ENCODE measurements around the gene ATXN1.

DNA sequence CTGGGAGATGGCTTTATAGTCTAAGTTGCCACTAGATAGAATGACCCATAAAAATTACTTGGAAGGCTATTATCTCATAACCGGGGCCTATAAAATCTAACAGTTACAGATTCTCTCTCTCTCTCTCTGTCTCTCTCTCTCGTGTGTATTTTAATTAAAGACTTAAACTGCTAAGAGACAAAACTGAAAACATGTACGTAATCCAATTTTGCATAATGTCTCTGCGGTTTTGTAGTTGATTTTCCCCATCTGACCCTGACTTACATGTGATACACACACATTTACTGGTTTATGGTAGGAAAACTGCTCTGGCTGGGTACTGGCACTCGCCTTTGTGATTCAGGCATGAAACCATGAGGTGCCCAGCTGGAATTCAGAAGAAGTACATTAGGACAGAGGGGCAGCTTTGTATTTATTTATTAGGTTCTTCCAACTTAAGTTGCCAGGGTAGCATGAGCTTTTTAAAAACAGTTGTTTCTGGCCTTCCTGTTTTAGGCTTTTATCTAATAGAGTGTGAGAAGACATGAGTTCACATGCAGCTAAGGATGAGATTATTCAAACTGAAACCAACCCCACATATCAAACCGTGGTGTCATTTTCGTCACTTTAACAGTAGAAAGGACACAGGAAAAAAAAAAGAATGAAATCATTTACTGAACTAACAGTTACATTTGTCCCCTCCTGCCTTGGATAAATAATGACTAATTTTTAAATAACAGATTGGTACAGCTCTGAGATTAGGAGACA lies 340.4 kb downstream of the ATXN1 start:
- TF ChIP-seq, protein P1, sequence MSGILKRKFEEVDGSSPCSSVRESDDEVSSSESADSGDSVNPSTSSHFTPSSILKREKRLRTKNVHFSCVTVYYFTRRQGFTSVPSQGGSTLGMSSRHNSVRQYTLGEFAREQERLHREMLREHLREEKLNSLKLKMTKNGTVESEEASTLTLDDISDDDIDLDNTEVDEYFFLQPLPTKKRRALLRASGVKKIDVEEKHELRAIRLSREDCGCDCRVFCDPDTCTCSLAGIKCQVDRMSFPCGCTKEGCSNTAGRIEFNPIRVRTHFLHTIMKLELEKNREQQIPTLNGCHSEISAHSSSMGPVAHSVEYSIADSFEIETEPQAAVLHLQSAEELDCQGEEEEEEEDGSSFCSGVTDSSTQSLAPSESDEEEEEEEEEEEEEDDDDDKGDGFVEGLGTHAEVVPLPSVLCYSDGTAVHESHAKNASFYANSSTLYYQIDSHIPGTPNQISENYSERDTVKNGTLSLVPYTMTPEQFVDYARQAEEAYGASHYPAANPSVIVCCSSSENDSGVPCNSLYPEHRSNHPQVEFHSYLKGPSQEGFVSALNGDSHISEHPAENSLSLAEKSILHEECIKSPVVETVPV (CRISPR knock-in tag; IDR thresholded peaks at IDR 0.05) = no peak
- no peak for TF ChIP-seq ZFP30 (CRISPR knock-in tag; IDR thresholded peaks at IDR 0.05)
- no peak for TF ChIP-seq ZNF70 (CRISPR knock-in tag; IDR thresholded peaks at IDR 0.05)
- TF ChIP-seq RARB (CRISPR knock-in tag; IDR thresholded peaks at IDR 0.05) = no peak
- TF ChIP-seq PPARA (CRISPR knock-in tag; IDR thresholded peaks at IDR 0.05; ENCODE audit: borderline replicate concordance) = no peak
- TF ChIP-seq, protein P2, sequence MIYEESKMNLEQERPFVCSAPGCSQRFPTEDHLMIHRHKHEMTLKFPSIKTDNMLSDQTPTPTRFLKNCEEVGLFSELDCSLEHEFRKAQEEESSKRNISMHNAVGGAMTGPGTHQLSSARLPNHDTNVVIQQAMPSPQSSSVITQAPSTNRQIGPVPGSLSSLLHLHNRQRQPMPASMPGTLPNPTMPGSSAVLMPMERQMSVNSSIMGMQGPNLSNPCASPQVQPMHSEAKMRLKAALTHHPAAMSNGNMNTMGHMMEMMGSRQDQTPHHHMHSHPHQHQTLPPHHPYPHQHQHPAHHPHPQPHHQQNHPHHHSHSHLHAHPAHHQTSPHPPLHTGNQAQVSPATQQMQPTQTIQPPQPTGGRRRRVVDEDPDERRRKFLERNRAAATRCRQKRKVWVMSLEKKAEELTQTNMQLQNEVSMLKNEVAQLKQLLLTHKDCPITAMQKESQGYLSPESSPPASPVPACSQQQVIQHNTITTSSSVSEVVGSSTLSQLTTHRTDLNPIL (CRISPR knock-in tag; IDR thresholded peaks at IDR 0.05; ENCODE audit: low read depth) = no peak
- no peak for TF ChIP-seq ZFP3 (CRISPR knock-in tag; IDR thresholded peaks at IDR 0.05)
- TF ChIP-seq PATZ1 (CRISPR knock-in tag; IDR thresholded peaks at IDR 0.05; ENCODE audit: borderline replicate concordance) = no peak
- no peak for TF ChIP-seq ZNF8 (CRISPR knock-in tag; IDR thresholded peaks at IDR 0.05)
- no peak for TF ChIP-seq OSR1 (CRISPR knock-in tag; IDR thresholded peaks at IDR 0.05)
- no peak for TF ChIP-seq ZNF565 (CRISPR knock-in tag; conservative IDR thresholded peaks at IDR 0.05; ENCODE audit: low read depth)
- no peak for TF ChIP-seq CSDC2 (CRISPR knock-in tag; IDR thresholded peaks at IDR 0.05)
- TF ChIP-seq ISL1 (CRISPR knock-in tag; IDR thresholded peaks at IDR 0.05) = no peak
